ENCODE measurements around the gene CLTB. TPM values are rescaled to one million over a fixed set of nuclear protein-coding genes. Genes with fewer than 3 reads are reported as not detected.

CLTB gene, protein sequence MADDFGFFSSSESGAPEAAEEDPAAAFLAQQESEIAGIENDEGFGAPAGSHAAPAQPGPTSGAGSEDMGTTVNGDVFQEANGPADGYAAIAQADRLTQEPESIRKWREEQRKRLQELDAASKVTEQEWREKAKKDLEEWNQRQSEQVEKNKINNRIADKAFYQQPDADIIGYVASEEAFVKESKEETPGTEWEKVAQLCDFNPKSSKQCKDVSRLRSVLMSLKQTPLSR
- total RNA-seq: 100 to 1,000 TPM; 261 to 386 (median 302) TPM

- peaks cover 39 to 41% of the 10 kb centered on the region in 2 donors for H3K4me1 ChIP-seq
- DNase-seq (peak; percentile 83 to 89), ATAC-seq (peak; percentile 83 to 88)
- H3K27ac ChIP-seq: peak within 1 kb of the TSS; percentile 88 to 99 (median 98)
- H3K4me3 ChIP-seq: peak within 1 kb of the TSS; percentile 76 to 97 (median 92)
- TF ChIP-seq CTCF (IDR thresholded peaks at IDR 0.05 in 4 of 5, conservative IDR thresholded peaks at IDR 0.05 in 1 of 5): peak; percentile 53 to 93 (median 91)
- TF ChIP-seq POLR2A (IDR thresholded peaks at IDR 0.05): peak; percentile 95 to 96
- no peaks in the 10 kb centered on the region for H3K9me3 ChIP-seq
- intact Hi-C loops (cut with DNase I; ENCODE audit: low total_unique reads) (loop anchor here (1.0 to 10.0 kb wide), 6 partner anchors 27 to 231 kb away; partner anchors contain the start of genes FAF2, KIAA1191, RNF44 and TSPAN17), in situ Hi-C loops (cut with MboI; ENCODE audit: low sequenced_read_pairs in 4 of 4) (loop anchor here in 1 of 4 donors (25.0 kb wide), 1 partner anchor 121 kb away; the partner anchor contains the start of genes CDHR2 and RNF44)
- no peaks in the 10 kb centered on the region for H3K36me3 ChIP-seq
- no peaks in the 10 kb centered on the region for H3K27me3 ChIP-seq
These were observed at the start of gene CLTB for GRCh38 chr5:176415952-176416924. TSS of gene CLTB (minus strand) at chr5:176416539. CDS start at chr5:176416363, 176 bp downstream.

DNA sequence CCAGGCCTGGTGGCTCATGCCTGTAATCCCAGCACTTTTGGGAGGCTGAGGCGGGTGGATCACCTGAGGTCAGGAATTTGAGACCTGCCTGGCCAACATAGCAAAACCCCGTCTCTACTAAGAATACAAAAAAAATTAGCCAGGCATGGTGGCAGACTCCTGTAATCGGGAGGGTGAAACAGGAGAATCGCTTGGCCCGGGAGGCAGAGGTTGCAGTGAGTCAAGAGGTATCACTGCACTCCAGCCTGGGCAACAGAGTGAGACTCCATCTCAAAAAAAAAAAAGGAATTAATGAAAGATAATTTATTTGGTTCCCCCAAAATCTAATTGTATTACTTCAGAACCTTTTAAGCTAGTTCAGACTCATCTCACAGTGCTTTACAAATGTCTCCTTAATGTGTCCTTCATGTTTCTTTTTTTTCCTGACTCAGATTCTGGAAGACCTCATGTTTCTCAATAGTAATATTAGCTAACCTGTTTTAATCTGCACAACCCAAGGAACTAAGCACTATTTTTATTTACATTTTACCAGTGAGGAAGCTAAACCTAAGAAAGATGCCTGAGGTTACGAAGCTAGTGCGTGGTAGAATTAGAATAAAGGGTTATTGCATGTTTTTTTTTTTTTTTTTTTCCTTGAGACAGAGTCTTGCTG, 46.9 kb upstream of the CLTB start:
- H3K27me3 ChIP-seq: no peaks in the 10 kb centered on the region
- no peak for TF ChIP-seq POLR2A (IDR thresholded peaks at IDR 0.05)
- no peak for TF ChIP-seq CTCF (IDR thresholded peaks at IDR 0.05 in 4 of 5, conservative IDR thresholded peaks at IDR 0.05 in 1 of 5)
- peak overlapping the region; percentile 41 to 75 (median 64) for H3K27ac ChIP-seq
- no peaks in the 10 kb centered on the region for H3K9me3 ChIP-seq
- DNase-seq (peak in 1 of 2 donors; percentile 59), ATAC-seq (peak; percentile 53 to 84)
- H3K4me3 ChIP-seq: no peak overlapping the region
- in situ Hi-C loops (cut with MboI; ENCODE audit: low sequenced_read_pairs in 4 of 4): no loop called here
- H3K4me1 ChIP-seq: peaks cover 31 to 38% of the 10 kb centered on the region in 2 donors
- intact Hi-C loops (cut with DNase I; ENCODE audit: low total_unique reads): no loop called here
- H3K36me3 ChIP-seq: no peaks in the 10 kb centered on the region

- intact Hi-C loops (cut with DNase I; ENCODE audit: low total_unique reads) (no loop called here), in situ Hi-C loops (cut with MboI; ENCODE audit: low sequenced_read_pairs in 4 of 4) (no loop called here)
- H3K9me3 ChIP-seq: no peaks in the 10 kb centered on the region
- no peak for TF ChIP-seq POLR2A (IDR thresholded peaks at IDR 0.05)
- TF ChIP-seq CTCF (IDR thresholded peaks at IDR 0.05 in 4 of 5, conservative IDR thresholded peaks at IDR 0.05 in 1 of 5): no peak
- no peak overlapping the region for H3K27ac ChIP-seq
- H3K36me3 ChIP-seq: no peaks in the 10 kb centered on the region
- DNase-seq: no peak
- peaks cover 33 to 39% of the 10 kb centered on the region in 2 donors for H3K4me1 ChIP-seq
- ATAC-seq: no peak
- H3K27me3 ChIP-seq: no peaks in the 10 kb centered on the region
- no peak overlapping the region for H3K4me3 ChIP-seq
These were observed 45.0 kb upstream of the CLTB start for GRCh38 chr5:176461349-176461748.

DNA sequence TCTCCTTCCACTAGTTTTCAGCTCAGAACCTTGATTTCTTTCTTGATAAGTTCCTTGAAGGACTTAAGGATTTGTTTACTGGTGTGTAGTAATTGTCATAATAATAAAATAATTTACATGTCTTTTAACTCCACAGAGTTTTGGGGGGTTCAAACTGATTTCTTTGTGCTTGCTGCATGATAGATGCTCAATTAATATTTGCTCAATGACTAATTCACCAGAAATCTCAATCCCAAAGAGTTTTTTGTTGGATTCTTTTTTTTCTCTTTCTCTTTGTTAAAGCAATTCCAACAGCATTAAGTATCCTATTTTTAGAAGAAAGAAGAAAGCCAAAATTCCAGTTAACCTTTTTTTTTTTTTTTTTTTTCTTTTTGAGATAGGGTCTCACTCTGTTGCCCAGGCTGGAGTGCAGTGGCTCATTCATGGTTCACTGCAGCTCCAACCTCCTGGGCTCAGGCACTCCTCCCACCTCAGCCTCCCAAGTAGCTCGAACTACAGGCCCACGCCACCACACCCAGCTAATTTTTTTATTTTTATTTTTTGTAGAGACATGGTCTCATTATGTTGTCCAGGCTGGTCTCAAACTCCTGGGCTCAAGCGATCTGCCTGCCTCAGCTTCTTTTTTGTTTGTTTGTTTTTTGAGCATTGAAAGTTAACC, 42.7 kb upstream of the CLTB start:
- Histone ChIP-seq H3K9me3 (no peaks in the 10 kb centered on the region), H3K4me3 (no peak overlapping the region), H3K27ac (peak overlapping the region in 2 of 4 donors; percentile 40 to 44), H3K27me3 (no peaks in the 10 kb centered on the region), H3K4me1 (peaks cover 30 to 39% of the 10 kb centered on the region in 2 donors), H3K36me3 (no peaks in the 10 kb centered on the region)
- ATAC-seq (no peak), DNase-seq (no peak)
- TF ChIP-seq CTCF (IDR thresholded peaks at IDR 0.05 in 4 of 5, conservative IDR thresholded peaks at IDR 0.05 in 1 of 5): no peak
- TF ChIP-seq POLR2A (IDR thresholded peaks at IDR 0.05): no peak
- in situ Hi-C loops (cut with MboI; ENCODE audit: low sequenced_read_pairs in 4 of 4) (no loop called here), intact Hi-C loops (cut with DNase I; ENCODE audit: low total_unique reads) (loop anchor here (1.0 kb wide), 1 partner anchor 11 kb away; the partner anchor contains the start of gene FAF2)

Data from gastrocnemius medialis (tissue), 4 donors.